Keratinocyte (primary cell): Measurements from ENCODE around the gene E2F6. TPM values are rescaled to one million over a fixed set of nuclear protein-coding genes. Genes with fewer than 3 reads are reported as not detected.

Source experiments
- DNase-seq: peaks from one replicate; pipeline ENCODE4 v3.0.0-alpha.2; 2011; ENCODE audit warnings: low read depth, missing footprints, low spot score
- FAIRE-seq: peaks from 2 replicates; lab custom pipeline; 2011; peaks lifted over from hg19 to GRCh38; lab: Jason Lieb, UNC
- H2AFZ ChIP-seq: 2 replicates; pipeline ENCODE4 v1.6.0; 2012; ENCODE audit warnings: low read length, control low read depth, inconsistent platforms; ENCODE audit not compliant: control insufficient read depth
- H3K27ac ChIP-seq: 2 replicates; pipeline ENCODE4 v1.5.1; 2011; ENCODE audit warnings: low read length; ENCODE audit not compliant: control insufficient read depth, insufficient read depth
- H3K27me3 ChIP-seq: 3 replicates; pipeline ENCODE4 v1.6.0; 2011; ENCODE audit warnings: low read length; ENCODE audit not compliant: control insufficient read depth, insufficient read depth; ENCODE audit errors: extremely low read depth
- H3K36me3 ChIP-seq, 2 experiments: 2 replicates in 1 of 2; 3 replicates in 1 of 2; pipeline ENCODE4 v1.5.1; 2011; ENCODE audit warnings: low read length in 2 of 2, mild to moderate bottlenecking in 1 of 2; ENCODE audit not compliant: control insufficient read depth in 2 of 2, insufficient read depth in 2 of 2; ENCODE audit errors: extremely low read depth in 1 of 2
- H3K4me1 ChIP-seq: 3 replicates; pipeline ENCODE4 v1.5.1; 2011; ENCODE audit warnings: low read length; ENCODE audit not compliant: control insufficient read depth, insufficient read depth; ENCODE audit errors: extremely low read depth
- H3K4me2 ChIP-seq: 3 replicates; pipeline ENCODE4 v1.6.0; 2011; ENCODE audit warnings: low read depth, low read length; ENCODE audit not compliant: control insufficient read depth, insufficient read depth; ENCODE audit errors: extremely low read depth
- H3K4me3 ChIP-seq, 3 experiments: fragments of 200-600 bp in 1 of 3; sonication (generic) in 1 of 3; 2 replicates in 2 of 3; 3 replicates in 1 of 3; pipeline ENCODE4 v1.5.1; 2011 to 2016; ENCODE audit warnings: low read length in 3 of 3, mild to moderate bottlenecking in 3 of 3, control low read depth in 2 of 3, inconsistent platforms in 1 of 3, low read depth in 1 of 3, mixed read lengths in 1 of 3, mixed run types in 1 of 3, moderate library complexity in 1 of 3; ENCODE audit not compliant: control insufficient read depth in 2 of 3, insufficient read depth in 2 of 3; ENCODE audit errors: extremely low read depth in 1 of 3
- H3K79me2 ChIP-seq: 2 replicates; pipeline ENCODE4 v1.6.0; 2012; ENCODE audit warnings: low read length; ENCODE audit not compliant: control insufficient read depth, insufficient read depth
- H3K9ac ChIP-seq: 3 replicates; pipeline ENCODE4 v1.6.0; 2011; ENCODE audit warnings: low read length; ENCODE audit not compliant: control insufficient read depth, insufficient read depth; ENCODE audit errors: extremely low read depth
- H3K9me1 ChIP-seq: 3 replicates; pipeline ENCODE4 v1.6.0; 2011; ENCODE audit warnings: low read length; ENCODE audit not compliant: control insufficient read depth, insufficient read depth; ENCODE audit errors: extremely low read depth
- H3K9me3 ChIP-seq: 2 replicates; pipeline ENCODE4 v1.5.1; 2012; ENCODE audit warnings: low read depth, low read length; ENCODE audit not compliant: control insufficient read depth
- H4K20me1 ChIP-seq: 3 replicates; pipeline ENCODE4 v1.6.0; 2011; ENCODE audit warnings: low read length; ENCODE audit not compliant: control insufficient read depth, insufficient read depth; ENCODE audit errors: extremely low read depth
- EZH2 ChIP-seq: IDR thresholded peaks from one replicate; pipeline ENCODE4 v1.6.1; 2012; ENCODE audit warnings: inconsistent platforms, mild to moderate bottlenecking, low read length, moderate library complexity
- dilution Hi-C: fragments of 300-500 bp; cut with MboI; formaldehyde crosslinking; loops from one replicate; pipeline ENCODE4 v1.7.0; 2020; ENCODE audit warnings: low sequenced_read_pairs; ENCODE audit not compliant: extremely low pct_ligation_motif_present
- polyA plus RNA-seq, 5 experiments: library from polyadenylated mRNA; depleted of rRNA in 3 of 5; stranded (reverse) in 3 of 5; stranded (forward) in 1 of 5; unstranded in 1 of 5; fragments of >200 nt; gene quantifications; 1 replicate in 1 of 5; 2 replicates in 3 of 5; 3 replicates in 1 of 5; pipeline versions ENCODE4 v1.2.1 to v1.2.3, GENCODE V29; 2011 to 2012; ENCODE audit warnings: missing spikeins in 2 of 5, low read depth in 1 of 5, low replicate concordance in 1 of 5
- TF ChIP-seq, protein P1 (sequence below), 3 experiments: IDR thresholded peaks in 1 of 3; conservative IDR thresholded peaks in 1 of 3; optimal IDR thresholded peaks in 1 of 3; 2 replicates in 2 of 3; 3 replicates in 1 of 3; pipeline versions ENCODE3 to v1.5.1; 2011; ENCODE audit warnings: low read length in 3 of 3, mild to moderate bottlenecking in 3 of 3, moderate library complexity in 2 of 3, control low read depth in 1 of 3, inconsistent platforms in 1 of 3; ENCODE audit not compliant: insufficient read depth in 2 of 3; ENCODE audit errors: extremely low read depth in 1 of 3

E2F6 gene
- polyA plus RNA-seq, 1 donor (not counting 4 experiments of a cell fraction or from before 2014, with no cell fraction given): 13.8 TPM

DNA sequence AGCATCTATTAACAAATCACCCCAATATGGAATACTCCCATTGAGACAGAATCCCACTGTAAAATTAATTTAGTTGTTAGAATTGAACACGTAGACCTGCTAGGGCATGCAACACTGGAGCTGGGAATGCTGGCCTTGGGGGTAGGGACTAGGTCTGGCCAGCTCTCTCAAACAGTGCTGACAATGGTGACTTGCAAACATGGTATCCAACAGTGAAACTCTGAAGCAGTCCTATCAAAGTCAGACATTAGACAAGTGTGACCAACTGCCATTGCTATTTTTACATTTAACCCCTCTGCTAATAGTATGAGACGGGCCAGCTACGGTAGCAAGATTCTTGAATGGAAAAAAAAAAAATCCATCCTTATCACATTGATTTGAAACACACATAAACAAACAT lies 7.2 kb downstream of the E2F6 start:
- Histone ChIP-seq H3K9ac (no peak overlapping the region), H3K4me3 (no peak overlapping the region), H3K79me2 (peaks cover 88% of the 10 kb centered on the region), H2AFZ (no peak overlapping the region), H3K27me3 (no peaks in the 10 kb centered on the region), H3K27ac (no peak overlapping the region), H4K20me1 (peaks cover 18% of the 10 kb centered on the region), H3K9me3 (no peaks in the 10 kb centered on the region), H3K9me1 (peaks cover 2% of the 10 kb centered on the region), H3K36me3 (peaks cover 9 to 21% of the 10 kb centered on the region in 2 experiments), H3K4me1 (peaks cover 6% of the 10 kb centered on the region), H3K4me2 (no peak overlapping the region)
- TF ChIP-seq, protein P1, sequence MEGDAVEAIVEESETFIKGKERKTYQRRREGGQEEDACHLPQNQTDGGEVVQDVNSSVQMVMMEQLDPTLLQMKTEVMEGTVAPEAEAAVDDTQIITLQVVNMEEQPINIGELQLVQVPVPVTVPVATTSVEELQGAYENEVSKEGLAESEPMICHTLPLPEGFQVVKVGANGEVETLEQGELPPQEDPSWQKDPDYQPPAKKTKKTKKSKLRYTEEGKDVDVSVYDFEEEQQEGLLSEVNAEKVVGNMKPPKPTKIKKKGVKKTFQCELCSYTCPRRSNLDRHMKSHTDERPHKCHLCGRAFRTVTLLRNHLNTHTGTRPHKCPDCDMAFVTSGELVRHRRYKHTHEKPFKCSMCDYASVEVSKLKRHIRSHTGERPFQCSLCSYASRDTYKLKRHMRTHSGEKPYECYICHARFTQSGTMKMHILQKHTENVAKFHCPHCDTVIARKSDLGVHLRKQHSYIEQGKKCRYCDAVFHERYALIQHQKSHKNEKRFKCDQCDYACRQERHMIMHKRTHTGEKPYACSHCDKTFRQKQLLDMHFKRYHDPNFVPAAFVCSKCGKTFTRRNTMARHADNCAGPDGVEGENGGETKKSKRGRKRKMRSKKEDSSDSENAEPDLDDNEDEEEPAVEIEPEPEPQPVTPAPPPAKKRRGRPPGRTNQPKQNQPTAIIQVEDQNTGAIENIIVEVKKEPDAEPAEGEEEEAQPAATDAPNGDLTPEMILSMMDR (optimal IDR thresholded peaks at IDR 0.05 in 1 of 3, IDR thresholded peaks at IDR 0.05 in 1 of 3, conservative IDR thresholded peaks at IDR 0.05 in 1 of 3; ENCODE audit: extremely low read depth in 1 of 3, insufficient read depth in 2 of 3, low read length in 3 of 3): no peak
- no peak for TF ChIP-seq EZH2
- FAIRE-seq: no peak
- dilution Hi-C loops: no loop called here
- DNase-seq: no peak

GRCh38 chr2:11457935-11458334 lies 8.0 kb downstream of the E2F6 start:
- FAIRE-seq (no peak), DNase-seq (no peak)
- no peaks in the 10 kb centered on the region for H3K9me3 ChIP-seq
- H3K79me2 ChIP-seq: peaks cover 80% of the 10 kb centered on the region
- H2AFZ ChIP-seq: no peak overlapping the region
- no peak overlapping the region for H3K4me2 ChIP-seq
- peaks cover 5% of the 10 kb centered on the region for H3K4me1 ChIP-seq
- TF ChIP-seq EZH2: no peak
- TF ChIP-seq, protein P1 (optimal IDR thresholded peaks at IDR 0.05 in 1 of 3, IDR thresholded peaks at IDR 0.05 in 1 of 3, conservative IDR thresholded peaks at IDR 0.05 in 1 of 3; ENCODE audit: extremely low read depth in 1 of 3, insufficient read depth in 2 of 3, low read length in 3 of 3): no peak
- H3K27me3 ChIP-seq: no peaks in the 10 kb centered on the region
- H3K27ac ChIP-seq: no peak overlapping the region
- H3K4me3 ChIP-seq: no peak overlapping the region
- dilution Hi-C loops: no loop called here
- peaks cover 8 to 22% of the 10 kb centered on the region in 2 experiments for H3K36me3 ChIP-seq
- H3K9ac ChIP-seq: no peak overlapping the region
- peaks cover 18% of the 10 kb centered on the region for H4K20me1 ChIP-seq
- H3K9me1 ChIP-seq: peaks cover 2% of the 10 kb centered on the region
